ENCODE data around the gene OR52A1. TPM values are rescaled to one million over a fixed set of nuclear protein-coding genes. Genes with fewer than 3 reads are reported as not detected.
"Not testable (repeated sequence)": the region's sequence is repeated elsewhere in the genome, so short reads cannot be mapped to it uniquely, and the experiment has no call there.

The OR52A1 gene
- polyA plus RNA-seq, 2 donors: not detected

- no peak overlapping the region for H3K27ac ChIP-seq (ENCODE audit: low read depth in 2 of 2, low read length in 1 of 2)
- no peaks in the 10 kb centered on the region for H3K27me3 ChIP-seq (ENCODE audit: control insufficient read depth in 1 of 2, insufficient read depth in 2 of 2, low read length in 2 of 2)
- H3K36me3 ChIP-seq (ENCODE audit: control insufficient read depth in 2 of 2, insufficient read depth in 2 of 2, low read length in 1 of 2): no peaks in the 10 kb centered on the region
- no peaks in the 10 kb centered on the region for H3K4me1 ChIP-seq (ENCODE audit: control insufficient read depth in 2 of 2, insufficient read depth in 2 of 2, low read length in 1 of 2)
- no peaks in the 10 kb centered on the region for H3K9me3 ChIP-seq (ENCODE audit: control insufficient read depth in 2 of 2, insufficient read depth in 1 of 2, low read depth in 1 of 2, low read length in 1 of 2)
- no peak overlapping the region for H3K4me3 ChIP-seq (ENCODE audit: low read depth in 1 of 2, low read length in 2 of 2)
- 92 to 93% methylated on average over 7 of the region's 7 CpGs for WGBS, 2 donors
Observed at GRCh38 chr11:5174934-5175333, 20.4 kb upstream of the OR52A1 start.

- H3K36me3 ChIP-seq (ENCODE audit: control insufficient read depth in 2 of 2, insufficient read depth in 2 of 2, low read length in 1 of 2): no peaks in the 10 kb centered on the region
- no peak overlapping the region for H3K4me3 ChIP-seq (ENCODE audit: low read depth in 1 of 2, low read length in 2 of 2)
- H3K27me3 ChIP-seq (ENCODE audit: control insufficient read depth in 1 of 2, insufficient read depth in 2 of 2, low read length in 2 of 2): no peaks in the 10 kb centered on the region
- H3K9me3 ChIP-seq (ENCODE audit: control insufficient read depth in 2 of 2, insufficient read depth in 1 of 2, low read depth in 1 of 2, low read length in 1 of 2): no peaks in the 10 kb centered on the region
- H3K4me1 ChIP-seq (ENCODE audit: control insufficient read depth in 2 of 2, insufficient read depth in 2 of 2, low read length in 1 of 2): no peaks in the 10 kb centered on the region
- WGBS, 2 donors: 55 to 60% methylated on average over 2 of the region's 2 CpGs
- no peak overlapping the region for H3K27ac ChIP-seq (ENCODE audit: low read depth in 2 of 2, low read length in 1 of 2)
Observed at GRCh38 chr11:5171856-5172255, 17.3 kb upstream of the OR52A1 start.

- H3K36me3 ChIP-seq (ENCODE audit: control insufficient read depth in 2 of 2, insufficient read depth in 2 of 2, low read length in 1 of 2); H3K4me1 ChIP-seq (ENCODE audit: control insufficient read depth in 2 of 2, insufficient read depth in 2 of 2, low read length in 1 of 2); H3K4me3 ChIP-seq (ENCODE audit: low read depth in 1 of 2, low read length in 2 of 2); H3K9me3 ChIP-seq (ENCODE audit: control insufficient read depth in 2 of 2, insufficient read depth in 1 of 2, low read depth in 1 of 2, low read length in 1 of 2); H3K27ac ChIP-seq (ENCODE audit: low read depth in 2 of 2, low read length in 1 of 2); H3K27me3 ChIP-seq (ENCODE audit: control insufficient read depth in 1 of 2, insufficient read depth in 2 of 2, low read length in 2 of 2): not testable (repeated sequence)
Observed at GRCh38 chr11:5165898-5166297, 11.3 kb upstream of the OR52A1 start.

- not testable (repeated sequence) for H3K27me3 ChIP-seq (ENCODE audit: control insufficient read depth in 1 of 2, insufficient read depth in 2 of 2, low read length in 2 of 2); H3K4me1 ChIP-seq (ENCODE audit: control insufficient read depth in 2 of 2, insufficient read depth in 2 of 2, low read length in 1 of 2); H3K4me3 ChIP-seq (ENCODE audit: low read depth in 1 of 2, low read length in 2 of 2); H3K36me3 ChIP-seq (ENCODE audit: control insufficient read depth in 2 of 2, insufficient read depth in 2 of 2, low read length in 1 of 2); H3K9me3 ChIP-seq (ENCODE audit: control insufficient read depth in 2 of 2, insufficient read depth in 1 of 2, low read depth in 1 of 2, low read length in 1 of 2); H3K27ac ChIP-seq (ENCODE audit: low read depth in 2 of 2, low read length in 1 of 2)
- 69 to 71% methylated on average over 6 of the region's 6 CpGs for WGBS, 2 donors
Observed at GRCh38 chr11:5164807-5165206, 10.2 kb upstream of the OR52A1 start.

GRCh38 chr11:5161045-5161444, 6.5 kb upstream of the OR52A1 start:
- not testable (repeated sequence) for H3K36me3 ChIP-seq (ENCODE audit: control insufficient read depth in 2 of 2, insufficient read depth in 2 of 2, low read length in 1 of 2); H3K9me3 ChIP-seq (ENCODE audit: control insufficient read depth in 2 of 2, insufficient read depth in 1 of 2, low read depth in 1 of 2, low read length in 1 of 2); H3K4me1 ChIP-seq (ENCODE audit: control insufficient read depth in 2 of 2, insufficient read depth in 2 of 2, low read length in 1 of 2); H3K27ac ChIP-seq (ENCODE audit: low read depth in 2 of 2, low read length in 1 of 2); H3K27me3 ChIP-seq (ENCODE audit: control insufficient read depth in 1 of 2, insufficient read depth in 2 of 2, low read length in 2 of 2); H3K4me3 ChIP-seq (ENCODE audit: low read depth in 1 of 2, low read length in 2 of 2)
- WGBS, 2 donors: no CpG with 5 or more reads among the region's 1 CpG

- H3K27ac ChIP-seq (ENCODE audit: low read depth in 2 of 2, low read length in 1 of 2); H3K27me3 ChIP-seq (ENCODE audit: control insufficient read depth in 1 of 2, insufficient read depth in 2 of 2, low read length in 2 of 2); H3K9me3 ChIP-seq (ENCODE audit: control insufficient read depth in 2 of 2, insufficient read depth in 1 of 2, low read depth in 1 of 2, low read length in 1 of 2); H3K36me3 ChIP-seq (ENCODE audit: control insufficient read depth in 2 of 2, insufficient read depth in 2 of 2, low read length in 1 of 2); H3K4me1 ChIP-seq (ENCODE audit: control insufficient read depth in 2 of 2, insufficient read depth in 2 of 2, low read length in 1 of 2); H3K4me3 ChIP-seq (ENCODE audit: low read depth in 1 of 2, low read length in 2 of 2): not testable (repeated sequence)
- WGBS, 2 donors: 79 to 85% methylated on average over 4 of the region's 4 CpGs
Observed at GRCh38 chr11:5160217-5160616, 5.7 kb upstream of the OR52A1 start.

- Histone ChIP-seq H3K9me3 (ENCODE audit: control insufficient read depth in 2 of 2, insufficient read depth in 1 of 2, low read depth in 1 of 2, low read length in 1 of 2) (no peaks in the 10 kb centered on the region), H3K27ac (ENCODE audit: low read depth in 2 of 2, low read length in 1 of 2) (no peak overlapping the region), H3K4me1 (ENCODE audit: control insufficient read depth in 2 of 2, insufficient read depth in 2 of 2, low read length in 1 of 2) (no peaks in the 10 kb centered on the region), H3K4me3 (ENCODE audit: low read depth in 1 of 2, low read length in 2 of 2) (no peak overlapping the region), H3K27me3 (ENCODE audit: control insufficient read depth in 1 of 2, insufficient read depth in 2 of 2, low read length in 2 of 2) (no peaks in the 10 kb centered on the region), H3K36me3 (ENCODE audit: control insufficient read depth in 2 of 2, insufficient read depth in 2 of 2, low read length in 1 of 2) (no peaks in the 10 kb centered on the region)
Observed at GRCh38 chr11:5159806-5160205, 5.2 kb upstream of the OR52A1 start.

- H3K27me3 ChIP-seq (ENCODE audit: control insufficient read depth in 1 of 2, insufficient read depth in 2 of 2, low read length in 2 of 2): no peaks in the 10 kb centered on the region
- H3K9me3 ChIP-seq (ENCODE audit: control insufficient read depth in 2 of 2, insufficient read depth in 1 of 2, low read depth in 1 of 2, low read length in 1 of 2): no peaks in the 10 kb centered on the region
- H3K27ac ChIP-seq (ENCODE audit: low read depth in 2 of 2, low read length in 1 of 2): no peak overlapping the region
- H3K4me1 ChIP-seq (ENCODE audit: control insufficient read depth in 2 of 2, insufficient read depth in 2 of 2, low read length in 1 of 2): no peaks in the 10 kb centered on the region
- 58 to 62% methylated on average over 3 of the region's 3 CpGs for WGBS, 2 donors
- H3K36me3 ChIP-seq (ENCODE audit: control insufficient read depth in 2 of 2, insufficient read depth in 2 of 2, low read length in 1 of 2): no peaks in the 10 kb centered on the region
- no peak overlapping the region for H3K4me3 ChIP-seq (ENCODE audit: low read depth in 1 of 2, low read length in 2 of 2)
Observed at GRCh38 chr11:5153574-5154431, 754 bp downstream of the OR52A1 start.

- H3K9me3 ChIP-seq (ENCODE audit: control insufficient read depth in 2 of 2, insufficient read depth in 1 of 2, low read depth in 1 of 2, low read length in 1 of 2): no peaks in the 10 kb centered on the region
- H3K27ac ChIP-seq (ENCODE audit: low read depth in 2 of 2, low read length in 1 of 2): no peak overlapping the region
- H3K4me3 ChIP-seq (ENCODE audit: low read depth in 1 of 2, low read length in 2 of 2): no peak overlapping the region
- WGBS, 2 donors: 43 to 52% methylated on average over 3 of the region's 3 CpGs
- no peaks in the 10 kb centered on the region for H3K27me3 ChIP-seq (ENCODE audit: control insufficient read depth in 1 of 2, insufficient read depth in 2 of 2, low read length in 2 of 2)
- no peaks in the 10 kb centered on the region for H3K36me3 ChIP-seq (ENCODE audit: control insufficient read depth in 2 of 2, insufficient read depth in 2 of 2, low read length in 1 of 2)
- no peaks in the 10 kb centered on the region for H3K4me1 ChIP-seq (ENCODE audit: control insufficient read depth in 2 of 2, insufficient read depth in 2 of 2, low read length in 1 of 2)
Observed at GRCh38 chr11:5151713-5152153, 2.8 kb downstream of the OR52A1 start.

- 91 to 92% methylated on average over 21 of the region's 21 CpGs for WGBS, 2 donors
- not testable (repeated sequence) for H3K4me3 ChIP-seq (ENCODE audit: low read depth in 1 of 2, low read length in 2 of 2); H3K4me1 ChIP-seq (ENCODE audit: control insufficient read depth in 2 of 2, insufficient read depth in 2 of 2, low read length in 1 of 2); H3K36me3 ChIP-seq (ENCODE audit: control insufficient read depth in 2 of 2, insufficient read depth in 2 of 2, low read length in 1 of 2); H3K27ac ChIP-seq (ENCODE audit: low read depth in 2 of 2, low read length in 1 of 2); H3K27me3 ChIP-seq (ENCODE audit: control insufficient read depth in 1 of 2, insufficient read depth in 2 of 2, low read length in 2 of 2); H3K9me3 ChIP-seq (ENCODE audit: control insufficient read depth in 2 of 2, insufficient read depth in 1 of 2, low read depth in 1 of 2, low read length in 1 of 2)
Observed at GRCh38 chr11:5144206-5144605, 10.4 kb downstream of the OR52A1 start.

Data from esophagus (tissue), 2 donors.